ENCODE data around the gene SIPA1L3.

- TF ChIP-seq CEBPB (IDR thresholded peaks at IDR 0.05): no peak
- TF ChIP-seq RCOR1 (IDR thresholded peaks at IDR 0.05; ENCODE audit: low read depth, low read length): no peak
- no peak for TF ChIP-seq SREBF2 (IDR thresholded peaks at IDR 0.05)
- TF ChIP-seq FOSL2 (IDR thresholded peaks at IDR 0.05): no peak
- no peak for TF ChIP-seq FOSL2 (CRISPR knock-in tag; IDR thresholded peaks at IDR 0.05)
- TF ChIP-seq, protein P1, sequence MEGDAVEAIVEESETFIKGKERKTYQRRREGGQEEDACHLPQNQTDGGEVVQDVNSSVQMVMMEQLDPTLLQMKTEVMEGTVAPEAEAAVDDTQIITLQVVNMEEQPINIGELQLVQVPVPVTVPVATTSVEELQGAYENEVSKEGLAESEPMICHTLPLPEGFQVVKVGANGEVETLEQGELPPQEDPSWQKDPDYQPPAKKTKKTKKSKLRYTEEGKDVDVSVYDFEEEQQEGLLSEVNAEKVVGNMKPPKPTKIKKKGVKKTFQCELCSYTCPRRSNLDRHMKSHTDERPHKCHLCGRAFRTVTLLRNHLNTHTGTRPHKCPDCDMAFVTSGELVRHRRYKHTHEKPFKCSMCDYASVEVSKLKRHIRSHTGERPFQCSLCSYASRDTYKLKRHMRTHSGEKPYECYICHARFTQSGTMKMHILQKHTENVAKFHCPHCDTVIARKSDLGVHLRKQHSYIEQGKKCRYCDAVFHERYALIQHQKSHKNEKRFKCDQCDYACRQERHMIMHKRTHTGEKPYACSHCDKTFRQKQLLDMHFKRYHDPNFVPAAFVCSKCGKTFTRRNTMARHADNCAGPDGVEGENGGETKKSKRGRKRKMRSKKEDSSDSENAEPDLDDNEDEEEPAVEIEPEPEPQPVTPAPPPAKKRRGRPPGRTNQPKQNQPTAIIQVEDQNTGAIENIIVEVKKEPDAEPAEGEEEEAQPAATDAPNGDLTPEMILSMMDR (IDR thresholded peaks at IDR 0.05): no peak
- TF ChIP-seq ELK1 (IDR thresholded peaks at IDR 0.05; ENCODE audit: low read depth, low read length): no peak
- TF ChIP-seq USF2 (IDR thresholded peaks at IDR 0.05): no peak
- TF ChIP-seq NFE2L2 (conservative IDR thresholded peaks at IDR 0.05; ENCODE audit: low read length): no peak
Measured at GRCh38 chr19:38059897-38060296, 152.9 kb downstream of the SIPA1L3 start.
